IPS DF 4.7 (cell line): Measurements from ENCODE around the gene TMEM272.

Experiments used
- DNase-seq: peaks from one replicate; pipeline ENCODE4 v3.0.0-alpha.2; 2013; ENCODE audit warnings: low spot score; ENCODE audit errors: extremely low read depth

TMEM272 gene

GRCh38 chr13:51782026-51782710 is 62.8 kb downstream of the TMEM272 start:
- DNase-seq, result no peak

- DNase-seq, result no peak
Observed at GRCh38 chr13:51781246-51782022, 63.5 kb downstream of the TMEM272 start.

- DNase-seq, result no peak
Observed at GRCh38 chr13:51780099-51780498, 64.9 kb downstream of the TMEM272 start.

- no peak for DNase-seq
Observed at GRCh38 chr13:51778392-51778791, 66.6 kb downstream of the TMEM272 start.

GRCh38 chr13:51777921-51778320 is 67.1 kb downstream of the TMEM272 start:
- no peak for DNase-seq

GRCh38 chr13:51776179-51776578 is 68.8 kb downstream of the TMEM272 start:
- no peak for DNase-seq

- no peak for DNase-seq
Observed at GRCh38 chr13:51773515-51773914, 71.5 kb downstream of the TMEM272 start.

- no peak for DNase-seq
Observed at GRCh38 chr13:51772781-51773180, 72.2 kb downstream of the TMEM272 start.

GRCh38 chr13:51772105-51772455 is 72.9 kb downstream of the TMEM272 start:
- DNase-seq, result no peak

GRCh38 chr13:51771418-51772104 is 73.4 kb downstream of the TMEM272 start:
- no peak for DNase-seq

- DNase-seq, result no peak
Observed at GRCh38 chr13:51770681-51771417, 74.1 kb downstream of the TMEM272 start.

- DNase-seq, result no peak
Observed at GRCh38 chr13:51770160-51770559, 74.8 kb downstream of the TMEM272 start.

- DNase-seq, result no peak
Observed at GRCh38 chr13:51769455-51770127, 75.4 kb downstream of the TMEM272 start.

GRCh38 chr13:51768976-51769375 is 76.0 kb downstream of the TMEM272 start:
- DNase-seq, result no peak

- peak; percentile 28 for DNase-seq
Observed at GRCh38 chr13:51768378-51768921, 76.5 kb downstream of the TMEM272 start.

GRCh38 chr13:51767100-51767499 is 77.9 kb downstream of the TMEM272 start:
- DNase-seq, result peak; percentile 30

GRCh38 chr13:51765142-51765515 is 79.8 kb downstream of the TMEM272 start:
- no peak for DNase-seq

GRCh38 chr13:51764184-51765141 is 80.5 kb downstream of the TMEM272 start:
- DNase-seq, result no peak

GRCh38 chr13:51763486-51763885 is 81.5 kb downstream of the TMEM272 start:
- DNase-seq, result no peak
